Measurements from ENCODE around the gene LRP11. TPM values are rescaled to one million over a fixed set of nuclear protein-coding genes. Genes with fewer than 3 reads are reported as not detected.

Gene LRP11
- total and polyA plus RNA-seq, 2 of the 13 experiments (the other 11 are each of a cell fraction or from before 2014, with no cell fraction given), result 32.4 to 48.9 TPM

DNA sequence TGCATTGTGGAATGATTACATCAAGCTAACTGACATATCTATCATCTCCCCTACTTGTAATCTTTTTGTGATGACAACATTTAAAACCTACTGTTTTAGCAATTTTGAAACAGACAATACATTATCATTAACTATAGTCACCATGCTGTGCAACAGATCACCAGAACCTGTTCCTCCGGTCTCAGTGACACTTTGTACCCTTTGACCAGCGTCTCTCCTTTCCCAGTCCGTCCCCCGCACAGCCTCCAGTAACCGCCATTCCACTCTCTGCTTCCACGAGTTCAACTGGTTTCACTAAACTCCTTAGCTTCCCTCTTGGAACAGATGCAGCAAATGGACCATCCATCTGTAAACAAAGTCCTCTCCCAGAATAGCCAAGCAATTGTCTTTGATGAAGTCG, 21.8 kb downstream of the LRP11 start:
- Histone ChIP-seq H3K9ac (ENCODE audit: insufficient read depth, low read depth, low read length) (no peak overlapping the region), H3K36me3 (replicated peaks in 1 of 2; ENCODE audit: control insufficient read depth in 1 of 2, insufficient read depth in 2 of 2, low read length in 2 of 2) (peaks cover 3 to 14% of the 10 kb centered on the region in 2 experiments; a peak in 3 of 5 replicates), H4K20me1 (ENCODE audit: insufficient read depth, low read length) (peaks cover 8% of the 10 kb centered on the region; the same call in 1 of the 2 replicates), H3K4me2 (ENCODE audit: low read depth, low read length) (no peak overlapping the region), H3K27ac (ENCODE audit: extremely low read length, insufficient read depth, low read length) (no peak overlapping the region), H2AFZ (ENCODE audit: low read length) (no peak overlapping the region), H3K27me3 (ENCODE audit: control insufficient read depth in 1 of 2, insufficient read depth in 2 of 2, low read length in 2 of 2) (no peaks in the 10 kb centered on the region), H3K79me2 (ENCODE audit: insufficient read depth, low read length) (no peaks in the 10 kb centered on the region), H3K4me1 (ENCODE audit: insufficient read depth, low read length) (peaks cover 12% of the 10 kb centered on the region), H3K4me3 (replicated peaks in 1 of 3; ENCODE audit: insufficient read depth in 1 of 3, low read depth in 2 of 3, low read length in 3 of 3) (no peak overlapping the region), H3K9me3 (ENCODE audit: low read length) (no peaks in the 10 kb centered on the region)
- in situ Hi-C loops (cut with HindIII; ENCODE audit: extremely low pct_ligation_motif_present, low pct_unique_long_range_greater_than_20kb), result loop anchor here (5.0 to 10.0 kb wide), 2 partner anchors 80 to 162 kb away; partner anchors contain the start of gene RAET1G
- 95% methylated on average over 7 of the region's 7 CpGs for WGBS (ENCODE audit: low lambda C conversion rate)
- no peak for DNase-seq (ENCODE audit: low spot score)
- intact Hi-C loops (cut with micrococcal nuclease; ENCODE audit: unreplicated experiment), result no loop called here
- POLR2A ChIA-PET, result interaction anchor here (0.8 kb wide), 1 partner anchor 9 kb away, joined by 3 read pairs; no protein-coding TSS in a partner anchor
- ATAC-seq, result no peak
- no peak for TF ChIP-seq PRDM15 (CRISPR knock-in tag; IDR thresholded peaks at IDR 0.05)
- TF ChIP-seq SKIL (CRISPR knock-in tag; IDR thresholded peaks at IDR 0.05; ENCODE audit: borderline replicate concordance), result no peak
- TF ChIP-seq ASH2L (IDR thresholded peaks at IDR 0.05; ENCODE audit: insufficient read length, low read depth, low read length), result no peak
- no peak for TF ChIP-seq SPEN (CRISPR knock-in tag; IDR thresholded peaks at IDR 0.05; ENCODE audit: low read depth)
- TF ChIP-seq, protein P1, sequence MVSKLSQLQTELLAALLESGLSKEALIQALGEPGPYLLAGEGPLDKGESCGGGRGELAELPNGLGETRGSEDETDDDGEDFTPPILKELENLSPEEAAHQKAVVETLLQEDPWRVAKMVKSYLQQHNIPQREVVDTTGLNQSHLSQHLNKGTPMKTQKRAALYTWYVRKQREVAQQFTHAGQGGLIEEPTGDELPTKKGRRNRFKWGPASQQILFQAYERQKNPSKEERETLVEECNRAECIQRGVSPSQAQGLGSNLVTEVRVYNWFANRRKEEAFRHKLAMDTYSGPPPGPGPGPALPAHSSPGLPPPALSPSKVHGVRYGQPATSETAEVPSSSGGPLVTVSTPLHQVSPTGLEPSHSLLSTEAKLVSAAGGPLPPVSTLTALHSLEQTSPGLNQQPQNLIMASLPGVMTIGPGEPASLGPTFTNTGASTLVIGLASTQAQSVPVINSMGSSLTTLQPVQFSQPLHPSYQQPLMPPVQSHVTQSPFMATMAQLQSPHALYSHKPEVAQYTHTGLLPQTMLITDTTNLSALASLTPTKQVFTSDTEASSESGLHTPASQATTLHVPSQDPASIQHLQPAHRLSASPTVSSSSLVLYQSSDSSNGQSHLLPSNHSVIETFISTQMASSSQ (IDR thresholded peaks at IDR 0.05; ENCODE audit: low read depth), result no peak
- TF ChIP-seq, protein P1 (CRISPR knock-in tag; IDR thresholded peaks at IDR 0.05; ENCODE audit: borderline replicate concordance), result no peak
- TF ChIP-seq ZNF30 (CRISPR knock-in tag; IDR thresholded peaks at IDR 0.05), result no peak
- no peak for TF ChIP-seq MAFK (conservative IDR thresholded peaks at IDR 0.05 in 1 of 2, IDR thresholded peaks at IDR 0.05 in 1 of 2; ENCODE audit: low read length in 2 of 2)
- no peak for TF ChIP-seq ATAD3A (CRISPR knock-in tag; IDR thresholded peaks at IDR 0.05)
- BruUV-seq (replicated peaks), result no TSS peak
- FAIRE-seq, result no peak
- CTCF ChIA-PET (ENCODE audit: low intra/inter-chr PET ratio, low total read pairs), result no interaction called here
